Adrenal gland (tissue), 12 donors: ENCODE measurements around the gene MAK. TPM values are rescaled to one million over a fixed set of nuclear protein-coding genes. Genes with fewer than 3 reads are reported as not detected.
"Not testable (repeated sequence)": the region's sequence is repeated elsewhere in the genome, so short reads cannot be mapped to it uniquely, and the experiment has no call there.

ENCODE experiments used
- DNase-seq, 7 donors: peaks; one replicate each; pipeline ENCODE4 v3.0.0-alpha.2; 2019 to 2020
- H3K27ac ChIP-seq, 5 donors: fragments of 200-600 bp; sonication (generic) in 4 of 5; 1 replicate in 3 of 5; 2 replicates in 2 of 5; pipeline versions ENCODE4 v1.5.1 to v1.8.0; 2016 to 2020; ENCODE audit warnings: mild to moderate bottlenecking in 1 of 5
- H3K27me3 ChIP-seq: fragments of 200-600 bp; 2 replicates; pipeline ENCODE4 v1.8.0; 2021
- H3K36me3 ChIP-seq, 2 donors: fragments of 200-600 bp; replicated peaks in 1 of 2; 1 replicate in 1 of 2; 2 replicates in 1 of 2; pipeline versions ENCODE4 v1.5.1 to v1.8.0; 2018 to 2022
- H3K4me1 ChIP-seq, 2 donors: fragments of 200-600 bp; replicated peaks in 1 of 2; 1 replicate in 1 of 2; 2 replicates in 1 of 2; pipeline versions ENCODE4 v1.5.1 to v1.8.0; 2018 to 2021
- H3K4me3 ChIP-seq, 4 donors: fragments of 200-600 bp; sonication (generic) in 3 of 4; one replicate each; pipeline ENCODE4 v1.5.1; 2016 to 2018
- H3K9me3 ChIP-seq, 3 donors: fragments of 200-600 bp; sonication (generic) in 1 of 3; replicated peaks in 1 of 3; 1 replicate in 2 of 3; 2 replicates in 1 of 3; pipeline versions ENCODE4 v1.5.1 to v1.8.0; 2016 to 2021
- POLR2A ChIP-seq, 2 donors: fragments of 450-650 bp; IDR thresholded peaks; one replicate each; pipeline ENCODE4 v1.6.1; 2017; ENCODE audit warnings: antibody characterized with exemption in 2 of 2, mild to moderate bottlenecking in 2 of 2, moderate library complexity in 1 of 2
- WGBS, 4 donors: extraction: QIAGEN DNeasy Blood & Tissue Kit in 2 of 4; methylation state at CpG; one replicate each; pipeline versions ENCODE4 v1.1.5 to v1.1.7; 2013 to 2017; 5-methylcytosine and 5-hydroxymethylcytosine counted together
- intact Hi-C, 2 donors: fragments of 100-400 bp; cut with DNase I; formaldehyde crosslinking; loops; one replicate each; pipeline versions ENCODE4 v1.14.1 to v1.15.0; 2022 to 2023
- polyA plus RNA-seq, 3 donors: library from polyadenylated mRNA; stranded (reverse); fragments of 200-250 nt in 2 of 3; fragments of 350-450 nt in 1 of 3; fragmentation: Illumina TruSeq in 1 of 3; extraction: RNeasy Lipid Tissue Mini Kit (QIAGEN cat#74804) in 1 of 3; gene quantifications; one replicate each; pipeline ENCODE4 v1.2.3, GENCODE V29; 2013 to 2014
- total RNA-seq, 9 donors: library from RNA; depleted of rRNA in 4 of 9; stranded (reverse); fragments of >200 nt in 4 of 9; fragments of 120-200 nt in 1 of 9; fragmentation: NEBNext Ultra II Directional in 1 of 9; extraction: Animal tissue kit (Norgen Biotek cat#: 25700) in 1 of 9; gene quantifications; one replicate each; pipeline versions ENCODE4 v1.1.0 to v1.2.4, GENCODE V29; 2013 to 2023
- TF ChIP-seq, protein P1 (sequence below), 6 experiments: fragments of 450-650 bp in 4 of 6; fragments of 200-600 bp in 2 of 6; sonication (generic) in 1 of 6; IDR thresholded peaks; 1 replicate in 5 of 6; 2 replicates in 1 of 6; pipeline versions ENCODE4 v1.5.1 to v1.8.0; 2016 to 2021; ENCODE audit warnings: antibody characterized with exemption in 6 of 6, mild to moderate bottlenecking in 2 of 6, moderate library complexity in 1 of 6
- donor health status: healthy with polysubstance abuse.
- donor health status: Bipolar disorder and iron deficiency.
- donor health status: DM: yes; HTN: yes; CAD: no.
- donor health status: DM: no; HTN: no; CAD: no.
- donor health status: DM: no; HTN: no; CAD: no.
- donor health status: DM: yes; HTN: yes; CAD: no.

MAK gene
- total and polyA plus RNA-seq, 12 donors = under 0.01 to 0.43 (median 0.10) TPM; not detected in 4

DNA sequence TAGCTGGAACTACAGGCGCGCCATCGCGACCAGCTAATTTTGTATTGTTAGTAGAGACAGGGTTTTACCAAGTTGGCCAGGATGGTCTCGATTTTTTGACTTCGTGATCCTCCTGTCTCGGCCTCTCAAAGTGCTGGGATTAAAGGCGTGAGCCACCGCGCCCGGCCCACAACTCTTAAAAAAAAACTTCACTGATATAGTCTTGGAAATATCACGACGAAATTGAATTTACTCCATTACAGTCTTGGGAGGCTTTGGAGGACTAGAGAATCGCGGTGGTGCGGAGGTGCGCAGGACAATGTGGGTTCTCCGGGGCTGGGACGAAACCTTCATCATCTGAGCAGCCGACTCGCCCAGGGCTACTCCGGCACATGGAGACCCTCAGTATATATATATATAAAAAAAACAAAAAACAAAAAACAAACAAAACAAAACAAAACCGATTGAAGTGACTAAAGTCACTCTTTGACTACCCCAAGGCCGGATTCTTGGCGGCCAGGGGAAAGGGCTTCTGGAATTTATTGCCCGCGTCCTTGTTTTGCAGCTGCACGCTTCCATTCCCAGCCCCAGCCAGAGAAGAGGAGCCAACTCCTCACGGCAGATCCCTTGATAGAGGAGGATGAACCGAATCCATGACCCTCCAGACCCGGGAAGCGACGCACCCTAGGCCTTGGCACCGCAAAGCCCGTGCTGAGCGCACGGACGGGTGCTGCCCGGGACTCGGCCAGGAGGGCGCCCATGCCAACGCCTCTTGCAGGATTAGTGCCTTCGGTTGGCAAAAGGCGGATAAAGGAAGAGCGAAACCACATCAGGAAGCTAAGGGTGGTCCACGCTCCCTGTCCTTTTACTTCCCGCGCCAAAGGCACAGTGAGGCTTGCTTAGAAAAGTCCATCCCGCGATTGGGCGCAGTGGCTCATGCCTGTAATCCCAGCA lies 45.2 kb upstream of the MAK start:
- TF ChIP-seq, protein P1, sequence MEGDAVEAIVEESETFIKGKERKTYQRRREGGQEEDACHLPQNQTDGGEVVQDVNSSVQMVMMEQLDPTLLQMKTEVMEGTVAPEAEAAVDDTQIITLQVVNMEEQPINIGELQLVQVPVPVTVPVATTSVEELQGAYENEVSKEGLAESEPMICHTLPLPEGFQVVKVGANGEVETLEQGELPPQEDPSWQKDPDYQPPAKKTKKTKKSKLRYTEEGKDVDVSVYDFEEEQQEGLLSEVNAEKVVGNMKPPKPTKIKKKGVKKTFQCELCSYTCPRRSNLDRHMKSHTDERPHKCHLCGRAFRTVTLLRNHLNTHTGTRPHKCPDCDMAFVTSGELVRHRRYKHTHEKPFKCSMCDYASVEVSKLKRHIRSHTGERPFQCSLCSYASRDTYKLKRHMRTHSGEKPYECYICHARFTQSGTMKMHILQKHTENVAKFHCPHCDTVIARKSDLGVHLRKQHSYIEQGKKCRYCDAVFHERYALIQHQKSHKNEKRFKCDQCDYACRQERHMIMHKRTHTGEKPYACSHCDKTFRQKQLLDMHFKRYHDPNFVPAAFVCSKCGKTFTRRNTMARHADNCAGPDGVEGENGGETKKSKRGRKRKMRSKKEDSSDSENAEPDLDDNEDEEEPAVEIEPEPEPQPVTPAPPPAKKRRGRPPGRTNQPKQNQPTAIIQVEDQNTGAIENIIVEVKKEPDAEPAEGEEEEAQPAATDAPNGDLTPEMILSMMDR (IDR thresholded peaks at IDR 0.05) = no peak
- TF ChIP-seq POLR2A (IDR thresholded peaks at IDR 0.05) = no peak
- no peaks in the 10 kb centered on the region for H3K9me3 ChIP-seq
- H3K27ac ChIP-seq = no peak overlapping the region
- intact Hi-C loops = no loop called here
- H3K27me3 ChIP-seq = peaks cover 72% of the 10 kb centered on the region
- no peaks in the 10 kb centered on the region for H3K36me3 ChIP-seq
- WGBS, 4 donors = 10 to 16% (median 13%) methylated on average over 33 to 51 of the region's 51 CpGs
- H3K4me1 ChIP-seq = peaks cover 0 to 4% of the 10 kb centered on the region in 2 donors
- H3K4me3 ChIP-seq = no peak overlapping the region
- no peak for DNase-seq

DNA sequence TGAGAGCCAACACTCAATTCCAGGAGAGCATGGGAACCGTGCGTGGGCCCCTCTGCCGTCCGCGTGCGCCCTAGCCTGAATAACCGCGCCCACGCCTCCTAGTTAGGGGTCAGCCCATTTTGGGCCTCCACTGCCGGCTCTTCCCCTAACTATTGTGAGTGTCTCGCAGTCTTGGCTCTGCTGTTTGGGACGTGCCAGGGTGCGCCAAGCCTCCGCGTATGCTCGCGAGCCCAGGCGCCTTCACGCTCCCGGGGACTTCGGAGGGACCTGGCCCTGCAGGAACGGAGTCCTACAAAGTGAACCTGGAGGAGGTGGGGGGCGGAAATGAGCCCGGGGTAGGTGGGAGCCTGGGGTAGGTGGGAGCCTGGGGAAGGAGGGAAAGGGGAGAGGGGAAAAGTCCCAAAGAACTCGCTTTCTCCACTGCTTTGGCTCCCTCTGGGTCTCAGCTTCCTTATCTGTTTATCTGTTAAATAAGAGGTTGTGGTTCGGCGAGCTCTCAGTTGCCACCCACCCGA lies 44.4 kb upstream of the MAK start:
- no peak for TF ChIP-seq POLR2A (IDR thresholded peaks at IDR 0.05)
- TF ChIP-seq, protein P1 (IDR thresholded peaks at IDR 0.05) = no peak
- WGBS, 4 donors = 6 to 9% (median 8%) methylated on average over 16 to 28 of the region's 28 CpGs
- no peak overlapping the region for H3K27ac ChIP-seq
- DNase-seq = no peak
- H3K4me1 ChIP-seq = peaks cover 0 to 4% of the 10 kb centered on the region in 2 donors
- H3K36me3 ChIP-seq = no peaks in the 10 kb centered on the region
- H3K27me3 ChIP-seq = peaks cover 68% of the 10 kb centered on the region
- H3K9me3 ChIP-seq = no peaks in the 10 kb centered on the region
- intact Hi-C loops = no loop called here
- H3K4me3 ChIP-seq = no peak overlapping the region

DNA sequence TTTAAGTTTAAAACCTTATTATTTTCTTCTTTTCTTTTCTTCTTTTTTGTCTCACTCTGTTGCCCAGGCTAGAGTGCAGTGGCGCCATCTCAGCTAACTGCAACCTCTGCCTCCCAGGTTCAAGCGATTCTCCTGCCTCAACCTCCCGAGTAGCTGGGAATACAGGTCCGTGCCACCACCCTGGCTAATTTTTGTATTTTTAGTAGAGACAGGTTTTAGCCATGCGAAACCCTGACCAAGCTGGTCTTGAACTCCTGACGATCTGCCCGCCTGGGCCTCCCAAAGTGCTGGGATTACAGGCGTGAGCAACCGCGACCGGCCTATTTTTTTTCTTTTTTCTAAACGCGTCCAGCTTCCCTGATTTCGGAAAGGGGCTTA lies 43.9 kb upstream of the MAK start:
- H3K4me3 ChIP-seq, H3K27ac ChIP-seq, H3K36me3 ChIP-seq, H3K9me3 ChIP-seq, H3K4me1 ChIP-seq, DNase-seq, intact Hi-C loops: not testable (repeated sequence)
- H3K27me3 ChIP-seq = peaks cover 68% of the 10 kb centered on the region
- WGBS, 4 donors = 24 to 27% (median 27%) methylated on average over 14 of the region's 14 CpGs

DNA sequence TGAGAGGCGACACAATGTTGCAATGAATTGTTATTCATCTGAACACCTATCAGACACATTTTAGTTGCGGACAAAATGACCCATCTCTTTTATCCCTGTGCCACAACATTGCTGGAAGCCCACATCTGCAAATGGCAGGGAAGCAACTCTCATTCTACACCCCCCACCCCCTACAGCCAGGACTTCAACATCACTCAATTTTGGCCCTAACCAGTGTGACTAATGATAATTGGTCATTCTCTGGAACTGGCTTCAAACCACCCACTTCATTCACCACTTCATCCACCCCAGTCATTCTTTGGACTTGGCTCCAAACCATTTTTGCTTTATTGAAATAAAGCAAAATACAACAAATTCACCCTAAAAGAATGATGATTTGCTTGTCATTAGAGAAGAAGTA lies 42.0 kb upstream of the MAK start:
- no peak overlapping the region for H3K4me3 ChIP-seq
- no peak overlapping the region for H3K27ac ChIP-seq
- 71 to 97% (median 90%) methylated on average over 2 of the region's 2 CpGs for WGBS, 4 donors
- peaks cover 0 to 4% of the 10 kb centered on the region in 2 donors for H3K4me1 ChIP-seq
- H3K9me3 ChIP-seq = no peaks in the 10 kb centered on the region
- DNase-seq = no peak
- H3K36me3 ChIP-seq = no peaks in the 10 kb centered on the region
- peaks cover 51% of the 10 kb centered on the region for H3K27me3 ChIP-seq
- intact Hi-C loops = no loop called here
- TF ChIP-seq, protein P1 (IDR thresholded peaks at IDR 0.05) = no peak
- TF ChIP-seq POLR2A (IDR thresholded peaks at IDR 0.05) = no peak
